ENCODE data around the gene TMEM204.

TMEM204 gene

GRCh38 chr16:1510941-1511351 is 22.5 kb upstream of the TMEM204 start:
- POLR2A ChIA-PET: no interaction called here
- no peak for TF ChIP-seq CTCF (IDR thresholded peaks at IDR 0.05; ENCODE audit: control extremely low read depth, extremely low read depth, low read depth, missing control alignments)

GRCh38 chr16:1511662-1512569 is 21.6 kb upstream of the TMEM204 start:
- CTCF ChIA-PET: interaction anchor here (1.0 kb wide), 1 partner anchor 12 kb away, joined by 4 read pairs; no protein-coding TSS in a partner anchor
- no peak for DNase-seq (ENCODE audit: extremely low spot score)
- no peak for TF ChIP-seq CTCF (IDR thresholded peaks at IDR 0.05; ENCODE audit: control extremely low read depth, extremely low read depth, low read depth, missing control alignments)
- POLR2A ChIA-PET: interaction anchor here (0.7 kb wide), 1 partner anchor 353 kb away, joined by 3 read pairs; no protein-coding TSS in a partner anchor

More at GRCh38 chr16:1510941-1511351, 22.5 kb upstream of the TMEM204 start:
- CTCF ChIA-PET: no interaction called here
- DNase-seq (ENCODE audit: extremely low spot score): no peak

- no peak for DNase-seq (ENCODE audit: extremely low spot score)
- POLR2A ChIA-PET: no interaction called here
- no peak for TF ChIP-seq CTCF (IDR thresholded peaks at IDR 0.05; ENCODE audit: control extremely low read depth, extremely low read depth, low read depth, missing control alignments)
- CTCF ChIA-PET: interaction anchor here (1.0 kb wide), 1 partner anchor 11 kb away, joined by 4 read pairs; no protein-coding TSS in a partner anchor
Measured at GRCh38 chr16:1512774-1513173, 20.7 kb upstream of the TMEM204 start.

- TF ChIP-seq CTCF (IDR thresholded peaks at IDR 0.05; ENCODE audit: control extremely low read depth, extremely low read depth, low read depth, missing control alignments): no peak
- CTCF ChIA-PET: interaction anchor here (1.0 to 1.5 kb wide), 2 partner anchors 9 to 151 kb away, joined by 3 read pairs; no protein-coding TSS in a partner anchor
- POLR2A ChIA-PET: no interaction called here
- DNase-seq (ENCODE audit: extremely low spot score): no peak
Measured at GRCh38 chr16:1514507-1514906, 19.0 kb upstream of the TMEM204 start.

GRCh38 chr16:1518626-1519135 is 14.8 kb upstream of the TMEM204 start:
- DNase-seq (ENCODE audit: extremely low spot score): no peak
- TF ChIP-seq CTCF (IDR thresholded peaks at IDR 0.05; ENCODE audit: control extremely low read depth, extremely low read depth, low read depth, missing control alignments): no peak
- CTCF ChIA-PET: interaction anchor here (1.1 to 1.3 kb wide), 2 partner anchors 28 to 153 kb away, joined by 3 read pairs; no protein-coding TSS in a partner anchor
- POLR2A ChIA-PET: no interaction called here

- TF ChIP-seq CTCF (IDR thresholded peaks at IDR 0.05; ENCODE audit: control extremely low read depth, extremely low read depth, low read depth, missing control alignments): no peak
- DNase-seq (ENCODE audit: extremely low spot score): no peak
- POLR2A ChIA-PET: no interaction called here
- CTCF ChIA-PET: interaction anchor here (1.1 kb wide), 1 partner anchor 27 kb away, joined by 3 read pairs; no protein-coding TSS in a partner anchor
Measured at GRCh38 chr16:1519831-1520230, 13.6 kb upstream of the TMEM204 start.
